BE2C (cell line): ENCODE data around the gene MARS1.
"Not testable (repeated sequence)": the region's sequence is repeated elsewhere in the genome, so short reads cannot be mapped to it uniquely, and the experiment has no call there.

Source experiments
- DNase-seq: peaks from one replicate; pipeline ENCODE4 v3.0.0-alpha.2; 2020
- H3K27me3 ChIP-seq: fragments of 250-450 bp; sonication (Bioruptor Pico); 2 replicates; pipeline ENCODE4 v1.5.1; 2020; ENCODE audit warnings: mild to moderate bottlenecking
- H3K36me3 ChIP-seq: fragments of 250-450 bp; sonication (Bioruptor Pico); 2 replicates; pipeline ENCODE4 v1.5.1; 2020; ENCODE audit warnings: mild to moderate bottlenecking
- H3K4me1 ChIP-seq: fragments of 250-450 bp; sonication (Bioruptor Pico); 2 replicates; pipeline ENCODE4 v1.5.1; 2020
- H3K4me3 ChIP-seq: 2 replicates; pipeline ENCODE4 v1.5.1; 2011; ENCODE audit warnings: low read depth, low read length
- H3K9me3 ChIP-seq: fragments of 250-450 bp; sonication (Bioruptor Pico); 2 replicates; pipeline ENCODE4 v1.5.1; 2020
- CTCF ChIP-seq: IDR thresholded peaks from 2 replicates; pipeline ENCODE4 v1.5.1; 2012; ENCODE audit warnings: mild to moderate bottlenecking, low read depth, low read length

MARS1 gene

DNA sequence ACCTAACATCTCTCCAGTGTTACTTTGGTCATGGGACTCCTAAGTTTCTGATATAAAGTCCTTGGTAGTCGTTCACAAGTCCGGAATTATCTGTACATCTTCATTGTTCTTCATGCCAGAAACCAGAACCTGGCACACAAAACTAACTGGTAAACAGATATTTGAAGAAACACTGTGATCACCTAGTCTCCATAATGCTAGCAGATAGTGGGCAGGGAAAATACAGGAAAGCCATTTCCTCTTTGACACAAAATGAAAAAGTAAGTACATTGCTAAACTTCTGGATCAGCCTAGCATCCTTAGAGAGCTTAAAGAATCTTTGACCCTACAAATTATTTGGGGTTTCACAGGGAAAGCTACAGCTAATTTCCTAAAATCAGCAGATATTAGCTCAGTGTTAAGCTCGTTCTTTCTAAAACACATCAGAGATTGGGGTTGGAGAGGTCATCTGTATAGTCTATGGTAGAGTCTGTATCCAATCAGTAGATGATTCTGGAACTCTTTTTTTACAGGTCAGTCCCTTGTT is 27.6 kb downstream of the MARS1 start:
- Histone ChIP-seq H3K9me3 (no peaks in the 10 kb centered on the region), H3K27me3 (no peaks in the 10 kb centered on the region), H3K4me1 (peaks cover 3% of the 10 kb centered on the region), H3K4me3 (no peak overlapping the region), H3K36me3 (peaks cover 84% of the 10 kb centered on the region)
- DNase-seq = no peak
- TF ChIP-seq CTCF = no peak

- no peak for DNase-seq
- H3K36me3 ChIP-seq = peaks cover 78% of the 10 kb centered on the region
These were observed 28.2 kb downstream of the MARS1 start for GRCh38 chr12:57515934-57516541.

GRCh38 chr12:57516617-57517153 is 28.8 kb downstream of the MARS1 start:
- Histone ChIP-seq H3K9me3 (no peaks in the 10 kb centered on the region), H3K36me3 (peaks cover 72% of the 10 kb centered on the region), H3K4me3 (no peak overlapping the region), H3K4me1 (peaks cover 12% of the 10 kb centered on the region), H3K27me3 (no peaks in the 10 kb centered on the region)
- DNase-seq = no peak
- TF ChIP-seq CTCF = no peak

More at GRCh38 chr12:57515934-57516541, 28.2 kb downstream of the MARS1 start:
- H3K4me3 ChIP-seq = no peak overlapping the region
- peaks cover 5% of the 10 kb centered on the region for H3K4me1 ChIP-seq
- no peaks in the 10 kb centered on the region for H3K27me3 ChIP-seq
- TF ChIP-seq CTCF = no peak
- no peaks in the 10 kb centered on the region for H3K9me3 ChIP-seq

- Histone ChIP-seq H3K4me3 (no peak overlapping the region), H3K36me3 (peaks cover 67% of the 10 kb centered on the region)
- no peak for TF ChIP-seq CTCF
These were observed 29.3 kb downstream of the MARS1 start for GRCh38 chr12:57517187-57517586.

GRCh38 chr12:57517718-57518117 is 29.9 kb downstream of the MARS1 start:
- not testable (repeated sequence) for DNase-seq, H3K27me3 ChIP-seq, H3K9me3 ChIP-seq, H3K4me3 ChIP-seq
- peaks cover 62% of the 10 kb centered on the region for H3K36me3 ChIP-seq
- peaks cover 17% of the 10 kb centered on the region for H3K4me1 ChIP-seq

More at GRCh38 chr12:57517187-57517586, 29.3 kb downstream of the MARS1 start:
- peak; percentile 44 for DNase-seq
- Histone ChIP-seq H3K27me3 (no peaks in the 10 kb centered on the region), H3K4me1 (peaks cover 17% of the 10 kb centered on the region), H3K9me3 (no peaks in the 10 kb centered on the region)

GRCh38 chr12:57518176-57518919 is 30.5 kb downstream of the MARS1 start:
- no peak for DNase-seq
- no peak for TF ChIP-seq CTCF
- H3K36me3 ChIP-seq = peaks cover 55% of the 10 kb centered on the region
- peaks cover 17% of the 10 kb centered on the region for H3K4me1 ChIP-seq
- peak overlapping the region; percentile 100 for H3K4me3 ChIP-seq
- H3K27me3 ChIP-seq = no peaks in the 10 kb centered on the region
- no peaks in the 10 kb centered on the region for H3K9me3 ChIP-seq
